HG03354 (cell line): ENCODE measurements around the gene ENOX1.

ENCODE experiments used
- ATAC-seq: cut with Tn5 transposase; IDR thresholded peaks from one replicate; pipeline ENCODE4 v1.9.1; 2021; ENCODE audit warnings: mild to moderate bottlenecking; ENCODE audit not compliant: unreplicated experiment, poor library complexity, severe bottlenecking

ENOX1 gene

DNA sequence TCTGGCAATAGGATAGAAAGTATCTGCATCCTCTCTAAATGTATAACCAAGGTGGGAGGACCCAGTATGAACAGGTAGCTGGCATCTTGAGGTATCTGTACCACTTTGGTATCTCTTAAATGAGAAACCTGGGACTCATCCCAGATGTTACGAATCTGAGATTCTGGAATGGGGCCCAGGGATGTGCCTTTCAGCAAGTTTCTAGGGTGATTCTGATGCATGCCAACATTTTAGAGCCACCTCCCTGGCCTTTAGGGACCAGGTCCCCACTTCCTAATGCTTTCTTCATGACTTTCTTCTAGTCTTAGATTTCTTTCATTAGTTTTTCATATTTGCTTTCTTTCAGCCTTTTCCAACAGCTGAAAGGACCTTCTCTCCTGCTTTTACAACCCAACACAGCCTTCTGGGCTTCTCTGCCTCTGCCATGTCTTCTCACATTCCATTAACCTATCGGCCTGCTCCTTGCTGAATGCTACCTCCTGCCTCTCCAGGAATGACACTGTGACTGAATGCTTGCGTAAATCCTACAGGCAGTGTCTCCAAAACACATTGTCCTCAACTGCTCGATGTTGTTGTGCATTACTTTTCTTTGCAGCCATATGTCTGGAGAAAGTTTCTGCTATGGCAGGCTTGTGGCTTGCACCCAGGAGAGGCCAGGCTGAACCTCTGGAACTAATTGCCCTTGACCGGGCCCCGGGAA, 479.4 kb downstream of the ENOX1 start:
- ATAC-seq: no peak

DNA sequence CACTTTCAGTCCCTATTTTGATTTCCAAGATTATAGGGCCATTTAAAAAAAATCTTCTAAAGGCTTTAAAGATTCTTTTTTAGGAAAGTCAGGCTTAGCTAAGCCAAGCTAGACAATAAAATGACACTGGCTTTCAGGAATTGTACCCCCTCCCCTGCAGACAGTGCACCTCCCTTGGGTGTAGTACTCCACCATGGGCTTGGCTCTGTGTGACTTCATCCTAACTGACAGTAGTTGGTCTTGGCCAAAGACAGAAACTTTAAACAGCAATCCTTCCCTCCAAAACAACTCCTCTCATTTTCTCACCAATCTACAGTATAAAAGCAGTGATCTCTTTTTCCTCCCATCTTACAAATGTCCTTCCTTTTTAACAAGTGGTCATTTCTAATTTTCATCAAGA, 480.4 kb downstream of the ENOX1 start:
- no peak for ATAC-seq

DNA sequence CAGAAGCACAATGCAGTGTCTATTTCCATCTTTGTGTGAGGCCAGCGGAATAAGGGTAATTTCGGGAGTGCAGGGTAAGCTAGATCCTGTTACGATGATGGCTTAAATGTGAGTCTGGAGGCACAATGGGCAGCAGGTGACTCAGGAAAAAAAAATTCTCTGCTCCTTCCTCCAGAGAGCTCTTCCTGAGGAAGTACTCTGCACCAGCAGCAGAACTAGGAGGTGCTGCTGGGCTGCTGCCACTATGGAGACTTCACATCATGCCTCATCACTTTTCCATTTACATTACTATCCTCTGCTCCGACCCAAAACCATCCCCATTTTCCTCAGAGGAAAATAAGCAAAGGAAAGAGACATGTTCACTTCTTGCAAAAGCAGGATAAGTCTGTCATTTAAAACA, 481.4 kb downstream of the ENOX1 start:
- ATAC-seq: no peak

DNA sequence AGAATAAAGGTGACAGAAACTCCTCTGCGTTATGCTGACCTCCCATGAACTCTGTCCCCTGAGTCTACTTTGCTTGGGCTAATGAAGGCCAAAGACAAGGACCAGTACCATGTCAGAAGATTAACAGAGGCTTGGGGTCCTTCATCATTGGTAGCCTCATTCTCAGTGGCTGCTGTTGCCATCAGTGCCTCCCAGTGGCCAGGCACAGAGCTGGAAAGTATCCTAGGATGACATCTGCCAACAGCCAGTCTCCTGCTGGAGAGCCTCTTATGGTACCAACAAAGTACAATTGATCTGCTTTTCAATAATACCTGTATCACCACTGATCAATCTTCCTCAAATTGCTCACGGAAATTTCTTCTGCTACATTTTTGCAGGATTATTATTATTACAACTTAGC, 481.8 kb downstream of the ENOX1 start:
- ATAC-seq: no peak

DNA sequence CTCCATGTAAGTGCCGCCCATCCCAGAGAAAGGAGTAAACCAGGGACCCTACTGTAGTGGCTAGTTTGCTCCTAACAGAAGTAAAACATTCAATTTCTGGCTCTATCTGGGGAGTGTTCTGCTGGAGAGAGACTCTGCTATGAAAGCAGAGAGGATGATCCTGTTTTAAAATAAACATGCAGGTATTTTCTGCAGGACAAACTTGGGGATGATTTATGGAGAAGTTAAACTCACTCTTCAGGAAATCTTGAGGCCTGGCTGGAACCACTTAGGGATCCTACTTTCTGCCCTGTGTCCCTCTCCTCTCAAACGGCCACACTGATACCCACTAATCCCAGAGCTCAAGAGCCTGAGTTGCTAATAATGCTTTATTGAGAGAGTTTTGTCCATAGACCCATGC, 482.3 kb downstream of the ENOX1 start:
- ATAC-seq: no peak

DNA sequence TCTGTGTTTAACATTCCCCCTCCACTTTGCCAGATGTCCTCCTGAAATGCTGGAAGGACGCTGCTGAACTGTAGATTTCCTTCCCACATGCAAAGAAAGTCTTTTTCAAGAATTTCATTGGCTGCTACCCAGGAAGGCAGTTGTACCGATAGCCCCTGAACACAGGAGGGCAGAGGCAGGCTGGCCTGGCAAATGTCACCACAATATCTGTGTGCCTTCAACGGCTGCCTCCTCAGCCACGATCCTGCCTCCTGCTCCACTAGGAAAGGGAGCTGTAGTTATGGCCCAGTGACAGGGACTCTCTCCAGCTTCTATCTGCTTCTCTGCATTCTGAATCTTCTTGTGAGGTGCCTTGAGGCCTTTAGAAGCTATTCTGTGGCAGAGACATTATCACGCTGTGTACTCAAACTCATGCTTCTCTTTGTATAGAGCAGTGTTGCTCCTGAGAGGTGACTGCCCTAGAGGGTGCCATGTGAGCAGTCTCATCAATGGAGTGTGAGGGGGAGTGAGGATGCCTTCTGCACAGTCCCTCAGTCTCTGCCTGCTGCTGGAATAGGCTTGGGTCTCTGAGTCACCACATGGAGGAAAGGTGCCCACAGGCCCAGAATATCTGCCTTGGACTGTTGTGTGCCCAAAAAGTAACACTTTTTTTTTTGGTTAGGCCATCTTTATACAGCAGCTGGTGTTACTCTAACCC, 483.6 kb downstream of the ENOX1 start:
- ATAC-seq: peak; percentile 80

DNA sequence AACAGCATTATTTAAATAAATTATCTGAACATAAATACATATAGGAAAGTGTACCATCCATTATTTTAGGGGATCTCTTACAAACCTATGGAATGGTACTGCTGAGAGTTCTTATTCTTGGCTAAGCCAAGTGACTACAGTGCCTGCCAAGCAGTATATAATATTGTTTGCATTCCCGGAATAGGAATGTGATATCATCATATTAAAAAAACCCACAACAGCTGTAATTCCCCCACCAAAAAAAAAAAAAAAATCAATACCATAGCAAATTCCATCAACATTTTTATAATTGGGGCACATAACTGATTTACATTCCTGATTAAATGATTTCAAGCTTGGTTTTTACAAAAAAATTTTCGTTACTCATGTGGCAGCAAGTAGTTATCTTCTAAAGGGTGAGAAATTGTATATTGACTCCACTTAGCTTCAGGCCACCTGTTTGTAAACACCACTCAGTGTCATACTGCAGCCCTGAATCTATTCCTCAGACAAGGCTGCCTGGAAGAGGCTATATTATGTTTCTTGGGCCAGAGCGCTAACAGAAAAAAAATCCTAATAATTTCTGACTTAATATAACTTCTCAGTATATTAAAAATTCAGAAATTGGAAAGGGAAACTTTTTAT, 485.3 kb downstream of the ENOX1 start:
- ATAC-seq: no peak

DNA sequence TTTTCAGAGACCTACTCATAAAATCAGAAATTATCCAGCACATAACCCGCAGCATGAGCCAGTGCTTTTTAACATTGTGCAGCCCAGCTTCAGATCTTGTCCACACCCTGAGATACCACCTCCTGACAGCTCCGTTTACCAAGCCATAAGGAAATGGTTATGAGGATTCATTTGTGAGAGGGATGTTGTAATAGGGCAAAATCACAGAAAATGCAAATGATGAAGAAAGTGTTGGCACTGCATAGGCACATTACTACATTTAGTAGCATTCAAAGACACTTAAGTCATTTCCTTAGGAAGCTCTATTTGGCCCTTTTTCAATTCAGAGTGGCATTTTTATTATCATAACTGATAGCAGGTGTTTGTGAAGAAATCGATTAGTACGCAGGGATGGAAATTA, 485.9 kb downstream of the ENOX1 start:
- ATAC-seq: no peak

DNA sequence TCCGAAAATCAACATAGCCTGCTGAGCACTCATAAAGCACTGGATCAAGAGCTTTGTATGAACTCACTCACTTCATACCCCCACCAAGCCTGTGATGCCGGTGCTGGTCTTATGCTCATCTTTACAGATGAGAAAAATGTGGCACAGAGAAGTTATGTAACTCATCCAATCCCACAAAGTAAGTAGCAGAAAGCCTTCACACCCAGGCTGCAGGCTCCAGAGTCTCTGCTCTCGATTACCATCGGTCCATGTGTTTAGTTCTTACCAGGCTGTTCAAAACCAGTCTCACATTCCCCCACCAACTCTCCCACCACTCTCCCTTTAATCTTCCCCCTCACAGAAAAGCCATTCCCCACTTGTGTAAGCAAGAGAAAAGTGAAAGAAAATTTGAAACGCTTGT, 487.4 kb downstream of the ENOX1 start:
- ATAC-seq: no peak

DNA sequence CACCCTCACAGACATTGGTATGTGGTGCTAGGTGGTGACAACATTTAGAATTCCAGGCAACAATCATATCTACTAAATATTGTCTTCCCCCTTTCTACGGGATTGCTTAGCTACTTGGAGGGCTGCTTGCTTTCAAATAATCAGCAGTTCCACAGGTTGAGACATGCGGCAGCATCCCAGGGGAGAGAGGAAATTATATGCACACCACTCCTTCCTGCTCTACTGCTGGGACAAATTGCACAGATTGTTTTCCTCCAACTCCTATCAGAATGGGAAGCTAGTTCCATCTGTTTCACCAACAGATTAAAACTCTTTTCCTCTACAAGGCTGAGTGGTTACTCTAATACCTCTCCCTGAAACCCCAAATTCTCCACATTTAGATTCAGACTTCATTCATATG, 488.0 kb downstream of the ENOX1 start:
- ATAC-seq: no peak

DNA sequence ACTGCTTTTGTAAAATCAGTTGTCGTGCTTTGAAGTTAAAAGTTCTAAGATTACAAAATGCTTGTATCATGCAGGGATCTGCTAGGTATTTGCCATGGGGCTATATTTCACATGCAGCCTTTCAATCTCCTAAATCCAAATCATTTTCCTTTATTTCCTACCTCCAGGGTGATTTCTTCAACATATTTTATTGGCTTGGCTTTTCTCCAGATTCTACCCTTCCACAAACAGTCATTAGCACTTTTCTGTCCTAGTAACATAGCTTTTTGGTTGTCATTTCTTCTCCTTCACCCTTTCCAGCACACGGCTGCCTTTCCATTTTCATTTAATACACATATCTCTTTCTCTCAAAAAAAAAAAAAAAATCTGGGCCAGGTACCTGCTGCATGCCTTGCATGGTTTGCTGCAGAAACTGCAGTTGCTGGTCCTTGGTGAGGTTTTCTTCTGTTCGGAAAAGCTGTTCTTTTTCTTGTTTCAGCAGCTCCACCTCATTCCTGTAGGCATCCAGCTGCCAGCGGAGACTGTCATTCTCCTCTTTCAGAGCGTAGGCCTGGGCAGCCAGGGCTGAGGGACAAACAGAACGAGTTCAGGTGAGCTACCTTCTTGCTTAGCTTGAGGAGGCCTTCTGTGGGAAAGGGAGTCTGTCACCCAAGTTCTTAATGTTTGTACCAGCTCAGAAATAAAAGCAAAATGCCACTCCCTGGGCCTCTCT, 488.6 kb downstream of the ENOX1 start:
- no peak for ATAC-seq

DNA sequence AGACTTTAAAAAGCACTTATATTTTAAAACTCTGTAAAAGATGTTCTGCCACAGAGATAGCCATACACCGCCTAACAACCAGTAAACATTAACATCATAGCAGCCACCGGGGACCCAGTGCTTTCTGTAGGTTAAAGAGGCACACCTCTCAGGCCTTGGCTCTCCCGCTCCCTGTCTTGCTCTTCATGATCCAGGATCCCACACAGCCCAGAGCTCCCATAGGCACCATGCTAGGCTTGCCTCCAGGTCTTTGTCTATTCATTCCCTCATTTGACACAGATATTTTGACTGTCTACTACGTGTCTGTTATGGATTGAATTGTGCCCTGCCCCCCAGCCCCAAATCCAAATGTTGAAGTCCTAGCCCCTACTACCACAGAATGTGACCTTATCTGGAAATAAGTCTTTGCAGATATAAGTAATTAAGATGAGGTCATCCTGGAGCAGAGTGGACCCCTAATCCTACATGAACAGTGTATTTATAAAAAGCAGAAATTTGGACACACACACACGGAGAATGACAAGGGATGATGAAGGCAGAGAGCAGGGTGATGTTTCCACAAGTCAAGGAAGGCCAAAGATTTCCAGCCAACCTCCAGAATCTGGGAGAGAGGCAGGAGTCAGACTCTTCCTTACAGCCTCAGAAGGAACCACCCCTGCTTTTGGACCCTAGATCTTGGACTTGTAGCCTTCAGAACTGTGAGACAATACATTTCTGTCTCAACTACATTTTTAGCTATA, 490.8 kb downstream of the ENOX1 start:
- no peak for ATAC-seq

DNA sequence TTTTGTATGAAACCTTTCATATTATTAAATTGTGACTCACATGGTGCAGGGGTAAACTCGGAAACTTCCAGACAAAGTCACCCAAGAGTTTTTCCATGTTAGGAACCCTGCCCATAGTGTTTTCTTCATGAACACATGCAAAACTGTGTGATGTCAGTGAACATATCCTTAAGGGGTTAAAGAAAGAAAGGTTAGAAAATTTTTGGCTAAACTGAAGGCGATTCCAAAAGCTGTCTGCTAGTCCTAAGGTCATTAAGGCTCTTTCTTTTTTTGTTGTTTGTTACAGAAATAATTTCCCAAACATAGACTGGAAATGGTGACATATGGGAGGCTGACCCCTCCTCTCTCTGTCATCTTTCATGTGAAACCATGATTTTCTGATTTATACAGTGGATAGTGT, 491.5 kb downstream of the ENOX1 start:
- no peak for ATAC-seq

DNA sequence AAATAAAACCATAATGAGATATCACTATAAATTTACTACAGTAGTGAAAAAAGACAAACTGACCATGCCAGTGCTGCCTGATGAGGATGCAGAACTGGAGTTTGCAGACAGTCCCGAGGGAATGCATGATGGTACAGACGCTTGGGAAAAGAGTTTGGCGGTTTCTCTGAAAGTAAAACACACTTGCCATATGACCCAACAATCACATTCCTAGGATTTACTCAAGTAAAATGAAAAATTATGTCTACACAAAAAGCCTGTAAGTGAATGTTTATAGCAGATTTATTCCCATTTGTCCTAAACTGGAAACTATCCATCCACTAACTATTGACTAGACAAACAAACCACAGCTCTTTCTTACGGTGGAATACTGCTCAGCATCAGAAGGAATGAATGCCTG, 492.4 kb downstream of the ENOX1 start:
- no peak for ATAC-seq

DNA sequence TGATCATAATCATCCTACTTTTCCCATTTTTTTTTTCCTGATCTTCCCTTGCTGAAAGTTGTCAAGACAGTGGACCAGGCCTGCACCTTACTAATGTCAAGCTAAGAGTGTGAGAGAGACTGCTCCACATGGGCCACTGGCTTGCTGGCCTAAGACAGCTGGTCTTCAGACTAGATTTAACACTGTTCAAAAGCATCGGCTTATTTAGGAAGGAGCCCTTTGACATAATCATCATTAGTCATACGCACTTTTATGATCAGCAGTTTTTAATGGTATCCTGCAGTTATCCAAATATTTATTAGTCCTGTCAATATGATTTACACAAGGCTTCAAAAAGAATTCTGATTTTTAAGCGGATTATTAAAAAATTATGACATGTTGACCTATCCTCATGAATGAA, 492.8 kb downstream of the ENOX1 start:
- no peak for ATAC-seq

DNA sequence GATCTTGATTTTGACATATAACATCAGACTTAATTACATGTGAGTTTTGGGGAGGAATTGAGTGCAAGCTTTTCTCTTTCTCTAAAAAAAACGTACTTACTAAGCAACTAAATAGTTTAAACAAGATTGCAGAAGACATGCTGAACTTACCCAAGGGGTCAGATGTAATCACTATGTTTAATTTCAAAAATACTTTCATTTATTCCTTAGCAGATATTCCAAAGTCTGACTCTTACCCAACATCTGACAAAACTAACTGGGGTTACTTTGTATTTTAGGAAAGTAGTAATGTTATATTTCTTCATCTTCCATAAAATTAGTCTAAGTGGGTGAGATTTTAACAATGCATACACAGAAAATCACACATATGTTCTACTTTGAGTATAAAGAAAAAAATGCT, 493.2 kb downstream of the ENOX1 start:
- no peak for ATAC-seq

DNA sequence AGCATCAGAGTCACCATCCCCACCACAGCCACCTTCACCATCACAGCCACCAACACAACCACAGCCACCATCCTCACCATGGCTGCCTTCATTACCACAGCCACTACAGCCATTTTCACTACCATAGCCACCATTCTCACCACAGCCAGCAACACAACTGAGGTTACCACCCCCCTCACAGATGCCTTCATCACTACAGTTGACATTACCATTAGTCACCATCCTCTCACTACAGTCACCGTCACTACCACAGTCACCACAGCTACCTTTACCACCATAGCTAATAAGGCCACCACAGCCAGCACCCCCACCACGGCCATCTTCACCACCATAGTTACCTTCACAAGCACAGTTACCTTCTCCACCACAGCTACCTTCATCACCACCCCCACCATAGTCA, 493.8 kb downstream of the ENOX1 start:
- ATAC-seq: no peak

DNA sequence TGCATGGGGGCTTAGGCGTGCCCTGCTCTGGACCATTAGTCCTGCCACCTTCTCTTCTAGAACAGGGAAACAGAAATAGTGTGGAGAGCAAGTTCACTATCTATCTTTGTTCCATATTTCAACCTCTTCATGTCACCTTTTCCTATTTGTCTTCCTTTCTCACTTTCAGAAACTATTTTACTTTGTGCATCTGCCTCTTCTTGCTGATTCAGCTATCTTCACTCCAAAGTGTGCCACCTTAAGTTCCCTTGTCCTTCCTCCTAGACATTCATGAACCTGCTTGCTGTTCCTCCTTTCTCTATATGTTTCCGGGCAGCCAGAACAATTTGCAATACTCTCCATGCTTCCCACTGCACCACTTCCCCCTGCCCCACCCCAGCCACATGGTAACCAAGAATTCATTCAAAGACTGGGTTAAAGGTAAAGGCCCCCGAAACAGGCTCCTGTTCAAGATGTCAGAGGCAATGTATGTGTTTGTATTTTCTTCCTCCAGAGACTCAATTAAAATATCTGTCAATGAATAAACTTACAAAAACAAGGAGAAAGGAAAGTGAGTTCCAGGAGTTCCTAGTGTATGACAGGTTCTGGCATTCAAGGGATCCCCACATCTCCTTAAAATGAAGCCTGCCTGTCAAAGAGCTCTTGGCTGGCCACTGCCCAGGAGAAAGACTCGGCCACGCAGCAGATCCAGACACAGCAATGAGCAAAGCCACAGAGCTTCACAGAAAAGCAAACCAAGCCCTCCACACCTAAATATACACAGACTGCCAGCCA, 495.3 kb downstream of the ENOX1 start:
- ATAC-seq: no peak
